GM19351 (cell line): ENCODE measurements around the gene OR11L1.

Source experiments
- ATAC-seq: cut with Tn5 transposase; IDR thresholded peaks from one replicate; pipeline ENCODE4 v1.9.1; 2021; ENCODE audit warnings: mild to moderate bottlenecking, moderate library complexity; ENCODE audit not compliant: unreplicated experiment

OR11L1 gene

DNA sequence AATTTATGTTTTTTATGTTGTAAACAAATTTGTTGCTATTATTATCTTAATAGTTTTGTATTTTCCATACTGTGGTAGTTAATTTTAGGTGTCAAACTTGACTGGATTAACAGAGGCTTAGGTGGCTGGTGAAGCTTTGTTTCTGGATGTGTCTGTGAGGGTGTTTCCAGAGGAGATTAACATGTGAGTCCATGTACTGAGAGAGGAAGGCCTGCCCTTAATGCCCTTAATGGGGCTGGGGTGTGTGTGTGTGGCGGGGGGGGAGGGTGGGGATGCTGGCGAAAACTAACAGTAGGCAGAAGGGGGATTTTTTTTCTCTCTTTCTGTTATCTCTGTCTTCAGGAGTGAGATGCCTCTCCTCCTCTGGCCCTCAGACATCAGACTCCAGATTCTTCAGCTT lies 19.6 kb downstream of the OR11L1 start:
- no peak for ATAC-seq

DNA sequence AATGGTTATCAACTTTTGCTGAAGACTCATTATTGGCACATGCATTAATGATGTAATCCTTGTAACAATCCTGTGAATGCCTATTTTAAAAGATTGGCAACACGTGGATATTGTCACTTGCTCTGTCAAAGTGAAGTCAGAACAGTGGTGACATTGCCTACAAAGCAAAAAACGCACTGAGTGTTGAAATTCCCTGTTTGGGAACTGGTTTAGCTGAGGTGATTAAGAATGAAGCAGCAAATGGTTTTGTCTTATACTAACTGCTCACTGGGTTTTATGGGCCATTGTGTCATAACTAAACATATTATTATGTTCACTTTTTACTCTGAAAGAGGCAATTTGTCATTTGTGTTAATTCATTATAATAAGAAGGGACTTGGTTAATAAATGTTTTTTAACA lies 29.1 kb downstream of the OR11L1 start:
- ATAC-seq, result no peak

DNA sequence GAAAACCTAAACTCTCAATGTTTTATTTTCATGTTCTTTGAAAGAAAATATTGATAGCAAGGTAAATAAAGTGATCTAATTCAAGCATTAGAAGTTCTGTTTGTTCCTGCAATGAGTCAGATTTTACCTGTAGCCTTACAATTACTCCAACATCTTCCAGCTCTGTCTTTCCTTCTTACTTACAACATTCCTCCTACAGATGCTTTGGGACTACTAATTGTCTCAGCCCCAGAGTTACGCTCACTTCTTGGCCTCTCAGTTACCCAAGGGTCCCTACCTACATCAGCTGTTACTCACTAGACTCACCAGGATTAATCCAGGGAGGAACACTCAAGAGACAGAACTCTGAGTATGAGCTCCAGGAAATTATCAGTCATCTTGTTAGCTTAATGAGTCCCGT lies 44.2 kb downstream of the OR11L1 start:
- no peak for ATAC-seq
